Activated naive CD4-positive, alpha-beta T cell treated with anti-CD3 and anti-CD28 coated beads for 36 hours (primary cell): ENCODE measurements around the gene PRTFDC1. TPM values are rescaled to one million over a fixed set of nuclear protein-coding genes. Genes with fewer than 3 reads are reported as not detected.
"Not testable (repeated sequence)": the region's sequence is repeated elsewhere in the genome, so short reads cannot be mapped to it uniquely, and the experiment has no call there.

ENCODE experiments used
- CTCF ChIA-PET: fragments of 350-600 bp; sonication (Branson Sonifier 250); formaldehyde crosslinking; loops from one replicate; lab custom pipeline; 2021; ENCODE audit warnings: antibody characterized with exemption; lab: Charles Lee
- DNase-seq: peaks from one replicate; pipeline ENCODE4 v3.0.0-alpha.2; 2020
- H3K27ac Mint-ChIP-seq: one replicate; pipeline ENCODE4 v1.8.0; 2021; ENCODE audit warnings: mild to moderate bottlenecking, mixed read lengths
- H3K27me3 Mint-ChIP-seq: one replicate; pipeline ENCODE4 v1.8.0; 2021; ENCODE audit warnings: low read depth, mixed read lengths
- H3K36me3 Mint-ChIP-seq: one replicate; pipeline ENCODE4 v1.8.0; 2021; ENCODE audit warnings: low read depth, mixed read lengths
- H3K4me1 Mint-ChIP-seq: one replicate; pipeline ENCODE4 v1.8.0; 2021; ENCODE audit warnings: low read depth, mixed read lengths
- H3K4me3 Mint-ChIP-seq: one replicate; pipeline ENCODE4 v1.8.0; 2021; ENCODE audit warnings: mild to moderate bottlenecking, moderate library complexity, mixed read lengths
- H3K9me3 Mint-ChIP-seq: one replicate; pipeline ENCODE4 v1.8.0; 2021; ENCODE audit warnings: mixed read lengths
- intact Hi-C: fragments of 100-400 bp; cut with micrococcal nuclease; formaldehyde crosslinking; loops from one replicate; pipeline ENCODE4 v1.15.1; 2023
- total RNA-seq, 2 experiments: library from RNA; stranded (reverse); gene quantifications; one replicate each; pipeline ENCODE4 v1.2.3, GENCODE V29; 2021

The PRTFDC1 gene
- total RNA-seq, 2 experiments from 2014 or later, result 0.99 to 1.1 TPM

GRCh38 chr10:24962995-24963394 lies 10.6 kb upstream of the PRTFDC1 start:
- H3K36me3 Mint-ChIP-seq, result no peaks in the 10 kb centered on the region
- peaks cover 2% of the 10 kb centered on the region for H3K4me1 Mint-ChIP-seq
- H3K27ac Mint-ChIP-seq, result no peak overlapping the region
- CTCF ChIA-PET, result interaction anchor here (0.6 kb wide), 1 partner anchor 83 kb away, joined by 4 read pairs; no protein-coding TSS in a partner anchor
- no peaks in the 10 kb centered on the region for H3K9me3 Mint-ChIP-seq
- intact Hi-C loops, result no loop called here
- DNase-seq, result no peak
- no peak overlapping the region for H3K4me3 Mint-ChIP-seq
- peaks cover 3% of the 10 kb centered on the region for H3K27me3 Mint-ChIP-seq

GRCh38 chr10:24961582-24961981 lies 9.2 kb upstream of the PRTFDC1 start:
- intact Hi-C loops, result no loop called here
- Mint-ChIP-seq H3K4me3 (no peak overlapping the region), H3K4me1 (peaks cover 2% of the 10 kb centered on the region), H3K27me3 (peaks cover 3% of the 10 kb centered on the region), H3K36me3 (no peaks in the 10 kb centered on the region), H3K27ac (no peak overlapping the region), H3K9me3 (no peaks in the 10 kb centered on the region)
- CTCF ChIA-PET, result no interaction called here
- DNase-seq, result no peak

- H3K4me1 Mint-ChIP-seq, result peaks cover 2% of the 10 kb centered on the region
- DNase-seq, result no peak
- H3K9me3 Mint-ChIP-seq, result no peaks in the 10 kb centered on the region
- H3K27ac Mint-ChIP-seq, result no peak overlapping the region
- intact Hi-C loops, result no loop called here
- H3K4me3 Mint-ChIP-seq, result no peak overlapping the region
- CTCF ChIA-PET, result no interaction called here
- no peaks in the 10 kb centered on the region for H3K27me3 Mint-ChIP-seq
- H3K36me3 Mint-ChIP-seq, result no peaks in the 10 kb centered on the region
Measured at GRCh38 chr10:24959382-24959730, 7.0 kb upstream of the PRTFDC1 start.

- Mint-ChIP-seq H3K27ac (no peak overlapping the region), H3K4me1 (peaks cover 2% of the 10 kb centered on the region), H3K4me3 (no peak overlapping the region), H3K27me3 (no peaks in the 10 kb centered on the region), H3K9me3 (no peaks in the 10 kb centered on the region), H3K36me3 (no peaks in the 10 kb centered on the region)
- no peak for DNase-seq
- CTCF ChIA-PET, result no interaction called here
- intact Hi-C loops, result no loop called here
Measured at GRCh38 chr10:24958721-24959381, 6.4 kb upstream of the PRTFDC1 start.

- CTCF ChIA-PET, result no interaction called here
- Mint-ChIP-seq H3K4me3 (no peak overlapping the region), H3K4me1 (peaks cover 6% of the 10 kb centered on the region), H3K36me3 (no peaks in the 10 kb centered on the region), H3K27ac (no peak overlapping the region), H3K9me3 (no peaks in the 10 kb centered on the region), H3K27me3 (no peaks in the 10 kb centered on the region)
- no peak for DNase-seq
- intact Hi-C loops, result no loop called here
Measured at GRCh38 chr10:24958091-24958720, 5.8 kb upstream of the PRTFDC1 start.

GRCh38 chr10:24957624-24958051 lies 5.2 kb upstream of the PRTFDC1 start:
- H3K4me3 Mint-ChIP-seq, CTCF ChIA-PET, H3K4me1 Mint-ChIP-seq, intact Hi-C loops, H3K27me3 Mint-ChIP-seq, DNase-seq, H3K36me3 Mint-ChIP-seq, H3K27ac Mint-ChIP-seq, H3K9me3 Mint-ChIP-seq: not testable (repeated sequence)

- Mint-ChIP-seq H3K27ac (no peak overlapping the region), H3K9me3 (no peaks in the 10 kb centered on the region), H3K4me1 (peaks cover 13% of the 10 kb centered on the region), H3K36me3 (no peaks in the 10 kb centered on the region), H3K27me3 (no peaks in the 10 kb centered on the region), H3K4me3 (peak overlapping the region; percentile 72)
- intact Hi-C loops, result no loop called here
- no peak for DNase-seq
- CTCF ChIA-PET, result interaction anchor here (0.6 to 1.3 kb wide), 2 partner anchors 25 to 335 kb away, joined by 3 to 5 read pairs; no protein-coding TSS in a partner anchor
Measured at GRCh38 chr10:24953675-24954074, 1.3 kb upstream of the PRTFDC1 start.

GRCh38 chr10:24952707-24953645 lies 570 bp upstream of the PRTFDC1 start:
- no peak overlapping the region for H3K27ac Mint-ChIP-seq
- peaks cover 14% of the 10 kb centered on the region for H3K4me1 Mint-ChIP-seq
- H3K9me3 Mint-ChIP-seq, result no peaks in the 10 kb centered on the region
- no peaks in the 10 kb centered on the region for H3K36me3 Mint-ChIP-seq
- peak; percentile 39 for DNase-seq
- CTCF ChIA-PET, result interaction anchor here (0.6 to 1.4 kb wide), 3 partner anchors 24 to 335 kb away, joined by 3 to 5 read pairs (median 4); no protein-coding TSS in a partner anchor
- H3K27me3 Mint-ChIP-seq, result no peaks in the 10 kb centered on the region
- intact Hi-C loops, result loop anchor here (1.0 kb wide), 2 partner anchors 229 to 310 kb away; no protein-coding TSS in a partner anchor
- peak overlapping the region; percentile 72 for H3K4me3 Mint-ChIP-seq

- CTCF ChIA-PET, result interaction anchor here (1.0 to 1.4 kb wide), 2 partner anchors 22 to 333 kb away, joined by 4 to 8 read pairs; no protein-coding TSS in a partner anchor
- DNase-seq, result peak; percentile 12
- H3K4me1 Mint-ChIP-seq, result peaks cover 23% of the 10 kb centered on the region
- peak overlapping the region; percentile 64 for H3K4me3 Mint-ChIP-seq
- H3K36me3 Mint-ChIP-seq, result no peaks in the 10 kb centered on the region
- no peak overlapping the region for H3K27ac Mint-ChIP-seq
- no peaks in the 10 kb centered on the region for H3K27me3 Mint-ChIP-seq
- H3K9me3 Mint-ChIP-seq, result no peaks in the 10 kb centered on the region
- intact Hi-C loops, result loop anchor here (1.0 to 2.0 kb wide), 3 partner anchors 65 to 308 kb away; partner anchors contain the start of genes ENKUR and THNSL1
Measured at GRCh38 chr10:24951201-24952142, 934 bp downstream of the PRTFDC1 start.

GRCh38 chr10:24950439-24950838 lies 2.0 kb downstream of the PRTFDC1 start:
- no peaks in the 10 kb centered on the region for H3K36me3 Mint-ChIP-seq
- H3K27ac Mint-ChIP-seq, result no peak overlapping the region
- no peak for DNase-seq
- H3K4me3 Mint-ChIP-seq, result no peak overlapping the region
- peaks cover 23% of the 10 kb centered on the region for H3K4me1 Mint-ChIP-seq
- H3K9me3 Mint-ChIP-seq, result no peaks in the 10 kb centered on the region
- CTCF ChIA-PET, result no interaction called here
- no peaks in the 10 kb centered on the region for H3K27me3 Mint-ChIP-seq
- intact Hi-C loops, result loop anchor here (2.0 kb wide), 1 partner anchor 66 kb away; the partner anchor contains the start of genes ENKUR and THNSL1

- intact Hi-C loops, result loop anchor here (2.0 to 10.0 kb wide), 2 partner anchors 65 to 67 kb away; partner anchors contain the start of genes ENKUR and THNSL1
- Mint-ChIP-seq H3K9me3 (no peaks in the 10 kb centered on the region), H3K27me3 (no peaks in the 10 kb centered on the region), H3K36me3 (no peaks in the 10 kb centered on the region), H3K4me1 (peaks cover 23% of the 10 kb centered on the region), H3K27ac (no peak overlapping the region), H3K4me3 (no peak overlapping the region)
- no peak for DNase-seq
- CTCF ChIA-PET, result no interaction called here
Measured at GRCh38 chr10:24949616-24950015, 2.8 kb downstream of the PRTFDC1 start.
